Colonic mucosa (tissue), 4 donors: ENCODE data around the gene DYNC1I1. TPM values are rescaled to one million over a fixed set of nuclear protein-coding genes. Genes with fewer than 3 reads are reported as not detected.

Experiments used
- DNase-seq: peaks from one replicate; pipeline ENCODE4 v3.0.0-alpha.2; 2020
- H3K27ac ChIP-seq: fragments of 200-600 bp; one replicate; pipeline ENCODE4 v1.8.0; 2021
- H3K27me3 ChIP-seq: fragments of 200-600 bp; one replicate; pipeline ENCODE4 v1.8.0; 2021
- H3K36me3 ChIP-seq: fragments of 200-600 bp; one replicate; pipeline ENCODE4 v1.8.0; 2021
- H3K4me1 ChIP-seq: fragments of 200-600 bp; one replicate; pipeline ENCODE4 v1.8.0; 2021; ENCODE audit warnings: mild to moderate bottlenecking
- H3K4me3 ChIP-seq: fragments of 200-600 bp; one replicate; pipeline ENCODE4 v1.8.0; 2021
- H3K9ac ChIP-seq, 2 donors: one replicate each; pipeline ENCODE4 v1.7.0; 2013; ENCODE audit warnings: control low read depth in 2 of 2, low read depth in 2 of 2, low read length in 2 of 2
- H3K9me3 ChIP-seq: fragments of 200-600 bp; one replicate; pipeline ENCODE4 v1.8.0; 2021
- CTCF ChIP-seq: fragments of 200-600 bp; IDR thresholded peaks from one replicate; pipeline ENCODE4 v1.8.0; 2022; ENCODE audit warnings: antibody characterized with exemption, mild to moderate bottlenecking
- intact Hi-C: fragments of 100-400 bp; cut with DNase I; formaldehyde crosslinking; loops from one replicate; pipeline ENCODE4 v1.14.1; 2022
- total RNA-seq, 2 donors: library from RNA; stranded (reverse); fragmentation: NEBNext Ultra II Directional in 1 of 2; extraction: Animal tissue kit (Norgen Biotek cat#: 25700) in 1 of 2; gene quantifications; one replicate each; pipeline ENCODE4 v1.2.1, GENCODE V29; 2021
- donor health status: healthy.
- donor health status: DM: no; HTN: no; CAD: no.
- donor health status: DM: no; HTN: no; CAD: no.

The DYNC1I1 gene
- total RNA-seq, 2 donors from 2014 or later = 0.54 to 1.8 TPM

- H3K27me3 ChIP-seq = no peaks in the 10 kb centered on the region
- no peak for TF ChIP-seq CTCF
- H3K4me1 ChIP-seq = no peaks in the 10 kb centered on the region
- H3K36me3 ChIP-seq = no peaks in the 10 kb centered on the region
- intact Hi-C loops = no loop called here
- H3K27ac ChIP-seq = no peak overlapping the region
- no peak overlapping the region for H3K4me3 ChIP-seq
- H3K9me3 ChIP-seq = no peaks in the 10 kb centered on the region
- no peak for DNase-seq
- no peak overlapping the region for H3K9ac ChIP-seq
Measured at GRCh38 chr7:95737828-95738505, 34.4 kb upstream of the DYNC1I1 start.

- H3K9ac ChIP-seq = no peak overlapping the region
- no peaks in the 10 kb centered on the region for H3K36me3 ChIP-seq
- H3K27ac ChIP-seq = no peak overlapping the region
- H3K27me3 ChIP-seq = peaks cover 4% of the 10 kb centered on the region
- H3K9me3 ChIP-seq = no peaks in the 10 kb centered on the region
- no peak for TF ChIP-seq CTCF
- H3K4me3 ChIP-seq = no peak overlapping the region
- no peak for DNase-seq
- no peaks in the 10 kb centered on the region for H3K4me1 ChIP-seq
- intact Hi-C loops = no loop called here
Measured at GRCh38 chr7:95749044-95749443, 23.3 kb upstream of the DYNC1I1 start.

GRCh38 chr7:95749515-95749914, 22.8 kb upstream of the DYNC1I1 start:
- no peaks in the 10 kb centered on the region for H3K36me3 ChIP-seq
- H3K9me3 ChIP-seq = no peaks in the 10 kb centered on the region
- H3K27ac ChIP-seq = no peak overlapping the region
- H3K4me1 ChIP-seq = no peaks in the 10 kb centered on the region
- H3K27me3 ChIP-seq = peaks cover 4% of the 10 kb centered on the region
- no peak for TF ChIP-seq CTCF
- no peak overlapping the region for H3K4me3 ChIP-seq
- no peak overlapping the region for H3K9ac ChIP-seq
- intact Hi-C loops = no loop called here
- no peak for DNase-seq

GRCh38 chr7:95753440-95753839, 18.9 kb upstream of the DYNC1I1 start:
- H3K4me1 ChIP-seq = no peaks in the 10 kb centered on the region
- intact Hi-C loops = no loop called here

GRCh38 chr7:95755277-95755934, 16.9 kb upstream of the DYNC1I1 start:
- Histone ChIP-seq H3K27me3 (no peaks in the 10 kb centered on the region), H3K4me1 (no peaks in the 10 kb centered on the region), H3K27ac (no peak overlapping the region), H3K36me3 (no peaks in the 10 kb centered on the region), H3K9me3 (no peaks in the 10 kb centered on the region), H3K9ac (no peak overlapping the region), H3K4me3 (no peak overlapping the region)
- intact Hi-C loops = no loop called here
- no peak for DNase-seq
- no peak for TF ChIP-seq CTCF

More at GRCh38 chr7:95753440-95753839, 18.9 kb upstream of the DYNC1I1 start:
- TF ChIP-seq CTCF = no peak
- H3K27ac ChIP-seq = no peak overlapping the region
- H3K9me3 ChIP-seq = no peaks in the 10 kb centered on the region
- no peaks in the 10 kb centered on the region for H3K36me3 ChIP-seq
- no peaks in the 10 kb centered on the region for H3K27me3 ChIP-seq
- no peak overlapping the region for H3K9ac ChIP-seq
- H3K4me3 ChIP-seq = no peak overlapping the region
- no peak for DNase-seq
